OCI-LY7 (cell line): ENCODE measurements around the gene INHA.

Experiments used
- EZH2phosphoT487 ChIP-seq: fragments of 200-600 bp; sonication (generic); IDR thresholded peaks from 2 replicates; pipeline ENCODE4 v1.6.1; 2018; ENCODE audit warnings: low read depth, borderline replicate concordance, mild to moderate bottlenecking, mixed run types, antibody characterized with exemption, low read length, moderate library complexity, mixed read lengths
- TF ChIP-seq, protein P1 (sequence below): fragments of 200-600 bp; sonication (generic); conservative IDR thresholded peaks from 2 replicates; pipeline ENCODE4 v1.5.1; 2014; ENCODE audit warnings: mild to moderate bottlenecking, antibody characterized with exemption, low read length, moderate library complexity, mixed read lengths

DNA sequence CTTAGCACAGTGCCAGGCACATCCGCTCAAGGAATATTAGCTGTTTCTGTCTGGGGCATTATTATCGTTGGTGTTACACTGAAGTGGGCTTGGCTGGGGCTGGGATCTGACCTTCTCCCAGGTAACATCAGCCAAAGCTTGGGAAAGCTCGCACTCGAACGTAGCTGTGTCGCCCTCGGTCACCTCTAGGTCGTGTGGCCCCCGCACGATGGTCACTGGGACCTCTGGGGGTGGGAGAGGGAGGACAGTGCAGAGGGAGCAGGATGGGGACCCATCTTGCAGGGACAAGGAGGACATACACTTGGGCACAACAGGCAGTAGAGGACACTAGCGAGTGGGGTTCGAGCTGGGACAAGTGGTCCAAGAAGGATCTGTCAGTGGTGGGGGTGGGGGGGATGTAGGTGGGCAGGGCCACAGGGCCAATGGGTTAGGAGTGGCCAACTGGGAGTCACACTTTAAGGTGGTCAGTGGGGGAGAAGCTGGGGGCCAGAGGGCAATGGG lies 18.6 kb upstream of the INHA start:
- TF ChIP-seq, protein P1, sequence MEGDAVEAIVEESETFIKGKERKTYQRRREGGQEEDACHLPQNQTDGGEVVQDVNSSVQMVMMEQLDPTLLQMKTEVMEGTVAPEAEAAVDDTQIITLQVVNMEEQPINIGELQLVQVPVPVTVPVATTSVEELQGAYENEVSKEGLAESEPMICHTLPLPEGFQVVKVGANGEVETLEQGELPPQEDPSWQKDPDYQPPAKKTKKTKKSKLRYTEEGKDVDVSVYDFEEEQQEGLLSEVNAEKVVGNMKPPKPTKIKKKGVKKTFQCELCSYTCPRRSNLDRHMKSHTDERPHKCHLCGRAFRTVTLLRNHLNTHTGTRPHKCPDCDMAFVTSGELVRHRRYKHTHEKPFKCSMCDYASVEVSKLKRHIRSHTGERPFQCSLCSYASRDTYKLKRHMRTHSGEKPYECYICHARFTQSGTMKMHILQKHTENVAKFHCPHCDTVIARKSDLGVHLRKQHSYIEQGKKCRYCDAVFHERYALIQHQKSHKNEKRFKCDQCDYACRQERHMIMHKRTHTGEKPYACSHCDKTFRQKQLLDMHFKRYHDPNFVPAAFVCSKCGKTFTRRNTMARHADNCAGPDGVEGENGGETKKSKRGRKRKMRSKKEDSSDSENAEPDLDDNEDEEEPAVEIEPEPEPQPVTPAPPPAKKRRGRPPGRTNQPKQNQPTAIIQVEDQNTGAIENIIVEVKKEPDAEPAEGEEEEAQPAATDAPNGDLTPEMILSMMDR: no peak
- TF ChIP-seq EZH2phosphoT487: no peak
